Ectodermal cell (in vitro differentiated cells): ENCODE data around the gene TSC22D1. TPM values are rescaled to one million over a fixed set of nuclear protein-coding genes. Genes with fewer than 3 reads are reported as not detected.

ENCODE experiments used
- H3K27ac ChIP-seq: 2 replicates; pipeline ENCODE4 v1.7.0; 2013; ENCODE audit warnings: mild to moderate bottlenecking, low read depth, low read length; ENCODE audit not compliant: insufficient read depth, poor library complexity, severe bottlenecking
- H3K27me3 ChIP-seq: 2 replicates; pipeline ENCODE4 v1.7.0; 2013; ENCODE audit warnings: mild to moderate bottlenecking, low read length; ENCODE audit not compliant: insufficient read depth, control insufficient read depth, poor library complexity, severe bottlenecking
- H3K36me3 ChIP-seq: one replicate; pipeline ENCODE4 v1.7.0; 2013; ENCODE audit warnings: low read length; ENCODE audit not compliant: control insufficient read depth, insufficient read depth
- H3K4me1 ChIP-seq: one replicate; pipeline ENCODE4 v1.7.0; 2013; ENCODE audit warnings: low read length; ENCODE audit not compliant: control insufficient read depth, insufficient read depth
- H3K4me3 ChIP-seq: 2 replicates; pipeline ENCODE4 v1.7.0; 2013; ENCODE audit warnings: low read depth, low read length, control low read depth; ENCODE audit not compliant: insufficient read depth
- H3K9me3 ChIP-seq: 2 replicates; pipeline ENCODE4 v1.7.0; 2013; ENCODE audit warnings: mild to moderate bottlenecking, low read length, moderate library complexity; ENCODE audit not compliant: control insufficient read depth
- WGBS, 2 experiments: methylation state at CpG; one replicate each; pipeline ENCODE4 v1.1.7; 2013; ENCODE audit warnings: missing lambda C conversion rate in 2 of 2; 5-methylcytosine and 5-hydroxymethylcytosine counted together
- polyA plus RNA-seq, 4 experiments: library from polyadenylated mRNA; stranded (reverse); fragments of 50-300 nt; gene quantifications; one replicate each; pipeline ENCODE4 v1.2.3, GENCODE V29; 2013

TSC22D1 gene
- 179 TPM for polyA plus RNA-seq (2013, experiment 1 of 4)
- polyA plus RNA-seq (2013, experiment 2 of 4): 175 TPM
- polyA plus RNA-seq (2013, experiment 3 of 4): 142 TPM
- 161 TPM for polyA plus RNA-seq (2013, experiment 4 of 4)

DNA sequence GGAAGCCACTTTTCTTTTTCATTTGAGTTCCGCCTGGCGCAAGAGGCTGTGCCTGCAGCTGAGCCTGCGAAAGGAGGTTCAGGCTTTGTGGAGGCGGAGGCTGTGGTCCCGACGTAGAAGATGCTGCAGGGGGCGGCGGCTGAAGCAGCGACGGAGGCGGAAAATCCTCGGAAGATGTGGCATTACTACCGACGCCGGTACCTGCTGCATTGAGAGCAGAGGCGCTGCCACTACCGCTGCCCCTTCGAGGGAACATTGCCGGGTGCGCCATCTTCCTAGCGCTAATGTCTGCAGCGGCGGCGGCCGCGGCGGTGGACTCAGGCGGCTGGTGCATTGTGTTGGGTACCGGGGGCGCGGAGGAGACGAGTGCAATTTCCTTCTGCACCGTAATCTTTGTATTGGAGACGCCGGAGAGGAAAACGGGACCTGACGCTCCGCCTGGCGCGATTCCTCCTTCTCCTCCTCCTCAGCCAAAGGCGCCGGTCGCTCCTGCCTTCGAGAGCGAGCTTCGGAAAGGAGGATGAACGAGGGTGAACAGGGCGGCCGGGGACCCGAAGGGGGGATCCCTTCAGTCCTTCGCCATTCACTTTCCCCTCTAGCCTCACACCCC lies at the start of gene TSC22D1:
Gene TSC22D1, minus strand, starts transcription at position 590 of the 610 bp plus-strand sequence. Its CDS starts 256 bp downstream, at position 334.
- H3K9me3 ChIP-seq: no peaks in the 10 kb centered on the region
- WGBS, 2 experiments: 1% methylated on average over 50 of the region's 51 CpGs
- peaks cover 27% of the 10 kb centered on the region for H3K4me1 ChIP-seq

DNA sequence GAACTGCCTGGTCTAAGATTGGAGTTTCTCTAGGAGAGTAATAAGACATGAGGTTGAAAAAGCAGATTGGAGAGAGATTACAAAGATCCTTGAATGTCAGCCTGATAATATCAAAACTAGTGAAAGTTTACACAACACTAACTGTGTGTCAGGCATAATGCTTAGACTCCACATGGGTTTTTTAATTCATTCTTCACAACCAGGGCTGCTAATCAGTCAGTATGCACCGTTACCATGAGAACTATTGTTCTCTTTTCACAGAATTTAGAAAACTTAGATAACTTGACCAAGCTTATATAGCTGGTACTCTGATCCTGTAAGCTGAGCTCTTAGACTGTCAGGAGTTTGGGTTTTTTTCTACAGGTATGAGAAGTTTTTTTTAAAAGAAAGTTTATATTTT lies 46.6 kb upstream of the TSC22D1 start:
- Histone ChIP-seq H3K4me1 (peaks cover 4% of the 10 kb centered on the region), H3K27ac (no peak overlapping the region), H3K4me3 (no peak overlapping the region), H3K9me3 (no peaks in the 10 kb centered on the region), H3K36me3 (no peaks in the 10 kb centered on the region), H3K27me3 (no peaks in the 10 kb centered on the region)
- 73 to 84% methylated on average over 1 of the region's 1 CpG for WGBS, 2 experiments

More for the DNA sequence above, at the start of gene TSC22D1:
- Histone ChIP-seq H3K36me3 (peaks cover 4% of the 10 kb centered on the region), H3K27me3 (no peaks in the 10 kb centered on the region), H3K27ac (peak within 1 kb of the TSS; percentile 89), H3K4me3 (peak within 1 kb of the TSS; percentile 86)

DNA sequence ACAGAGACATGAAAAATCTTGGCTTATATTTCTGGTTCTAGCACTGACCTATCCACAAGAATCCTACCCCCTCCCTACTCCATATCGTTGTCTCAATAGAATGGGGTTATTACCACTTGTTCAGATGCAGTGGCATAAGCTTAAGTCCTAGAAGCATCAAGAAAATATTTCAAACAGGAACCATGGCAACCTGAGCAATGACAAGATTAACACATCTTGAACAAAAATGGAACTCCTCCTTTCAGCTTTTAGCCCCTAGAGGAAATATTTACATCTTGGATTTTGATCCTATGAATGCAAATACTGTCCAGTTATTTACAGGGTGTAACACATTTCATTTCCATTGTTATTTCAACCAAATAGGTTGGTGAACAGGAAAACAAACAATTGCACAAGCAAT lies 46.1 kb upstream of the TSC22D1 start:
- Histone ChIP-seq H3K9me3 (no peaks in the 10 kb centered on the region), H3K27me3 (no peaks in the 10 kb centered on the region), H3K4me1 (peaks cover 4% of the 10 kb centered on the region), H3K36me3 (no peaks in the 10 kb centered on the region), H3K4me3 (no peak overlapping the region), H3K27ac (no peak overlapping the region)
- WGBS, 2 experiments: 67 to 79% methylated on average over 1 of the region's 1 CpG

DNA sequence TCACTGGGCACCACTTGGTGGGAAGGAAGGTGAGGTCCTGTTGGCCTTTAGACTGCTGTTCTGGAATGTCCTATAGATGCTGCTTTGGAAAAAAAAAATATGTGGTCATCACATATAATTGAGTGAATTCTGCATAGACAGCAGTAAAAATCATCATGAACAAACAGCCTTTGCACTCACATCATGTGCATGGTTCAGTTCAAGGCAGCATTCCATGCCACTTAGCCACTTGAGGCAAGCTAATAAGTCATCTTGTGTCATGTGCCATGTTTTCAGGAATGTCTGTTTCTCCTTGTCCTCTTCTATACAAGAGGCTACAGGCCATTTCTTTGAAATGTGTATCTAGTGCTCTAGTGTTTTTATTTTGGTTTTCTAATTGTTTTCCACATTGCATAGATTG lies 43.9 kb upstream of the TSC22D1 start:
- no peaks in the 10 kb centered on the region for H3K36me3 ChIP-seq
- no peak overlapping the region for H3K4me3 ChIP-seq
- no peaks in the 10 kb centered on the region for H3K9me3 ChIP-seq
- no peak overlapping the region for H3K27ac ChIP-seq
- peaks cover 4% of the 10 kb centered on the region for H3K4me1 ChIP-seq
- no peaks in the 10 kb centered on the region for H3K27me3 ChIP-seq

DNA sequence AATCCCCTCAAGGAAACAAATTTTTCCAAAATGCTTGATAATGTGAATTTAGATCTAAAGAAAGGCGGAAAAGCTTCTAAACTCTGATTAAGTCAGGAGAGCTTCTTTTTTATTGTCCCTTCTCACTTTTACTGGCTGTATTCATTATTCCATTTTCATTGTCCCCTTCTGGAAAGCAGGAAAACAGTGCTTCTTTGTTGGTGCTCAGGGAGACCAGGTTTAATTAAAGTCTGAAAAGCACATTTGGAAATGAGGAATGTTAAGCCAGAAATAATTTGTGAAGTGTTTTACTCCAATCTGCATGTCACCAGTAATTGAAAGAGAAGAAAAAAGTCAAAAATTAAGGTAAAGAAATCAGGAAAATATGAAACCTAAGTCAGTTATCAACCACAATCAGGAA lies 43.5 kb upstream of the TSC22D1 start:
- no peaks in the 10 kb centered on the region for H3K36me3 ChIP-seq
- WGBS, 2 experiments: 100% methylated on average over 1 of the region's 1 CpG
- no peak overlapping the region for H3K4me3 ChIP-seq
- H3K4me1 ChIP-seq: peaks cover 4% of the 10 kb centered on the region
- no peak overlapping the region for H3K27ac ChIP-seq
- no peaks in the 10 kb centered on the region for H3K27me3 ChIP-seq
- H3K9me3 ChIP-seq: no peaks in the 10 kb centered on the region

DNA sequence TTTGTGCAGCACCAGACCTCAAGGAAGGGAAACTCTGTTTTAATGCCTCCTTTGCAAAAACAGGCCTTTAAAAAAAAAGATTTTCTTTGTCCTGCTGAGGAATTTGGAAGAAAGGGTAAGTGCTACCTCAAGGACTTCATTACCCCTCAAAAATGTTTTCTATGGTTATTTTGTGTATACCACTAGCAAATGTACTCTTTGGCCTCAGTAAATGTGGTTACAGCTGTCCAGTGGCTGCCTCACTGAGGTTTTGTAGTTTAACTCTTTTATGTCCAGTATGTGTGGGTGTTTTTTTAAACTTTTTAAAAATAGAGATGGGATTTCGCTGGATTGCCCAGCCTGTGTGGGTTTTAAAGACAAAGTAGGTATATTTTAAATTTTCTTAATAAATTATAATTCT lies 42.2 kb upstream of the TSC22D1 start:
- H3K27me3 ChIP-seq: no peaks in the 10 kb centered on the region
- H3K36me3 ChIP-seq: no peaks in the 10 kb centered on the region
- no peak overlapping the region for H3K4me3 ChIP-seq
- no peaks in the 10 kb centered on the region for H3K9me3 ChIP-seq
- 86 to 100% methylated on average over 1 of the region's 1 CpG for WGBS, 2 experiments
- peaks cover 4% of the 10 kb centered on the region for H3K4me1 ChIP-seq
- H3K27ac ChIP-seq: no peak overlapping the region

DNA sequence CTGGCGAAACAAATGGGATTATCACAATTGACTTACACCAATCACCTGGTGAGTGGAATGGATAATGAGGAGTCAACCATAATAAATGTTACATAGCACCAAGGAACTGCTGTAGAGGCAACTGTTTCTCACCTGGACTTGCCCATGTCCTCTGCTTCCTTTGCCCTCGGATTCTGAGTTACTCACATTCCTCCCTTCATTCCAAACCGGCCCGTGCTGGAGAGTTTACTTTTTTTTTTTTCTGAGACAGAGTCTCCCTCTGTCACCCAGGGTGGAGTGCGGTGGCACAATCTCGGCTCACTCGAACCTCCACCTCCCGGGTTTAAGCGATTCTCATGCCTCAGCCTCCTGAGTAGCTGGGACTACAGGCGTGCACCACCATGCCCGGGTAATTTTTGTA lies 41.5 kb upstream of the TSC22D1 start:
- no peaks in the 10 kb centered on the region for H3K27me3 ChIP-seq
- no peaks in the 10 kb centered on the region for H3K9me3 ChIP-seq
- peaks cover 4% of the 10 kb centered on the region for H3K4me1 ChIP-seq
- no peak overlapping the region for H3K4me3 ChIP-seq
- no peak overlapping the region for H3K27ac ChIP-seq
- H3K36me3 ChIP-seq: no peaks in the 10 kb centered on the region
- WGBS, 2 experiments: 81 to 82% methylated on average over 10 to 11 of the region's 11 CpGs

DNA sequence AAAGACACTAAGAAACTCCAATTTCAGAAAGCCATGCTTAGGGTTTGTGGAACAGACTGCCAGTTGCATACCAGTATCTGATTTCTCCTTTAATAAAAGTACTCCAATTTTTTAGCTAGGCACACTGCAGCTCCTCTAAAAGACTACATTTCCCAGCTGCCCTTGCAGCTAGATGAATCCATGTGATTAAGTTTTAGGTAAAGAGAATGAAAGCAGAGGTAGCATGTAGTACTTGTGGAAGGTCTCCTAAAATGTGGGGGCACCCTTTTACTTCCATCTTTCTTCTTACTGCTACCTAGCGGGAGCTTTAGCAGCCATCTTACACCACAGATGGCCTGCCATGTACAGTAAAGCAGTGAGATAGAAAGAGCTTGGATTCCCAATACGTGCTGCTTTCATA lies 33.0 kb upstream of the TSC22D1 start:
- no peaks in the 10 kb centered on the region for H3K36me3 ChIP-seq
- H3K4me3 ChIP-seq: no peak overlapping the region
- H3K27me3 ChIP-seq: no peaks in the 10 kb centered on the region
- 94 to 95% methylated on average over 2 of the region's 2 CpGs for WGBS, 2 experiments
- no peak overlapping the region for H3K27ac ChIP-seq
- no peaks in the 10 kb centered on the region for H3K4me1 ChIP-seq
- H3K9me3 ChIP-seq: no peaks in the 10 kb centered on the region

DNA sequence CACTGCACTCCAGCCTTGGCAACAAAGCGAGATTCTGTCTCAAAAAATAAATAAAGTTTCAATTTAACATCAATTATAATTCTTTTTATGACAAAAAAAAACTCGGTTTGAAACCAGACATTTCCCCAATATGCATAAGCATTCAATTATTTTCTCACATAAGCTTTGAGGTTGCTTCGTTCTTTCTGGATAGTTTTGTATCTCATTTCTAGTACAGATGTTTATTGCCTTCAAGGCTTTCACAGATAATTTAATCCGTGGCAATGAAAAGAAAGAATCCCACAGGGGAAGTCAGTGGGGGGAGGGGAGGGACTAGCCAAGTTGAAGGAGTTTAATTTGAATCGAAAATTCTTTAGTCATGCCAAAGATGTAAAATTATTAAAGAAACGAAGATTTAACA lies 29.6 kb upstream of the TSC22D1 start:
- Histone ChIP-seq H3K27ac (no peak overlapping the region), H3K4me1 (no peaks in the 10 kb centered on the region), H3K36me3 (no peaks in the 10 kb centered on the region), H3K4me3 (no peak overlapping the region), H3K9me3 (no peaks in the 10 kb centered on the region), H3K27me3 (no peaks in the 10 kb centered on the region)
- 91 to 93% methylated on average over 4 to 6 of the region's 6 CpGs for WGBS, 2 experiments

DNA sequence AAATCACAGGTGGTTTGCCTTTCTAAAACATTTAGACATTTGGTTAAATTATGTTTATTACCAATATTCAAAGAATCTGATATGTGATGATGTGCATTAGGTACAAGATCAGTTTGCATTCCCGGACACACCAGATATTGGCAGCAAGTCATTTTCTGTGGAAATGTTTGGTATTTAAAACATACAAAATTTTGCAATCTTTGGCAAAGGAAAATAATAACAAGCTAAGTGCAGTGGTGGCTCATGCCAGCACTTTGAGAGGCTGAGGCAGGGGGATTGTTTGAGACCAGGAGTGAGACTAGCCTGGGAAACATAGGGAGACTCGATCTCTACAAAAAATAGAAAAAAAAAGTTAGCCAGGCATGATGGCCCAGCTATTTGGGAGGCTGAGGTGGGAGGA lies 29.1 kb upstream of the TSC22D1 start:
- Histone ChIP-seq H3K27me3 (no peaks in the 10 kb centered on the region), H3K4me3 (no peak overlapping the region), H3K9me3 (no peaks in the 10 kb centered on the region), H3K4me1 (no peaks in the 10 kb centered on the region), H3K36me3 (no peaks in the 10 kb centered on the region), H3K27ac (no peak overlapping the region)
- 90 to 93% methylated on average over 2 of the region's 2 CpGs for WGBS, 2 experiments

DNA sequence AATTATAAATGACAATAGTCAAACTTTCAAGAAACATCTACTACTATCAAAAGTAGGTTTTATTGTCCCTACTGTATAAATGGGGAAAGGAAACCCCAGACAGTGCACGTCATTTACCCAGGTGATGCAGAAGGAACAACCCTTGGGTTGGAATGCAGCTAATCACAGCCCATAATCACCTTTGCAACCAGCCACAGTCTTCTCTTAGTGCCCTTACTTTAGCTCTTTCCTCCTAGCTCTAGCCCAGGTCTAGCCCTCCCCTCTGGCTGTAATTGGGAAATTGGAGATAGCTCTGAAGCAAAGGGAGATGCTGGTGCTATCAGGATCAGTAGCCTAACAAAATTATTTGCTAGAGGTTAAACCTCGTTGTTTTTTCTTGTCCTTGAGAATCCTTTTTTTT lies 25.5 kb upstream of the TSC22D1 start:
- Histone ChIP-seq H3K27ac (no peak overlapping the region), H3K4me1 (no peaks in the 10 kb centered on the region), H3K4me3 (no peak overlapping the region), H3K27me3 (no peaks in the 10 kb centered on the region), H3K9me3 (no peaks in the 10 kb centered on the region), H3K36me3 (no peaks in the 10 kb centered on the region)
- 86 to 90% methylated on average over 2 of the region's 2 CpGs for WGBS, 2 experiments
